Psoas muscle (tissue), 8 donors: ENCODE results near the gene VTI1B. TPM values are rescaled to one million over a fixed set of nuclear protein-coding genes. Genes with fewer than 3 reads are reported as not detected.
"Not testable (repeated sequence)": the region's sequence is repeated elsewhere in the genome, so short reads cannot be mapped to it uniquely, and the experiment has no call there.

ENCODE experiments used
- ATAC-seq, 4 donors: fragments of 200-7000 bp; cut with Tn5 transposase; one replicate each; pipeline ENCODE4 v1.9.1; 2020; ENCODE audit warnings: moderate library complexity in 3 of 4, mild to moderate bottlenecking in 2 of 4
- DNase-seq, 2 donors: peaks; one replicate each; pipeline ENCODE4 v3.0.0-alpha.2; 2020
- H3K27ac ChIP-seq: fragments of 200-600 bp; one replicate; pipeline ENCODE4 v1.8.0; 2022
- H3K27me3 ChIP-seq, 3 donors: fragments of 200-600 bp in 1 of 3; one replicate each; pipeline versions ENCODE4 v1.6.1 to v1.8.0; 2013 to 2022; ENCODE audit warnings: low read length in 2 of 3, mild to moderate bottlenecking in 2 of 3, moderate library complexity in 1 of 3; ENCODE audit not compliant: insufficient read depth in 3 of 3
- H3K36me3 ChIP-seq, 2 donors: fragments of 200-600 bp in 1 of 2; one replicate each; pipeline versions ENCODE4 v1.6.1 to v1.8.0; 2013 to 2022; ENCODE audit warnings: low read depth in 1 of 2, mild to moderate bottlenecking in 1 of 2, moderate library complexity in 1 of 2; ENCODE audit not compliant: insufficient read depth in 1 of 2
- H3K4me1 ChIP-seq: fragments of 200-600 bp; one replicate; pipeline ENCODE4 v1.8.0; 2022
- H3K4me3 ChIP-seq: fragments of 200-600 bp; one replicate; pipeline ENCODE4 v1.8.0; 2022; ENCODE audit warnings: mild to moderate bottlenecking
- H3K9me3 ChIP-seq: fragments of 200-600 bp; one replicate; pipeline ENCODE4 v1.8.0; 2022
- CTCF ChIP-seq: fragments of 200-600 bp; IDR thresholded peaks from one replicate; pipeline ENCODE4 v1.8.0; 2022; ENCODE audit warnings: antibody characterized with exemption
- WGBS, 3 donors: extraction: QIAGEN DNeasy Blood & Tissue Kit; methylation state at CpG; one replicate each; pipeline versions ENCODE4 v1.1.6 to v1.1.7; 2013; 5-methylcytosine and 5-hydroxymethylcytosine counted together
- intact Hi-C, 2 donors: fragments of 100-400 bp; cut with DNase I; formaldehyde crosslinking; loops; one replicate each; pipeline versions ENCODE4 v1.11.0 to v1.14.2; 2022
- polyA plus RNA-seq, 3 donors: library from polyadenylated mRNA; stranded (reverse); fragments of 200-250 nt; gene quantifications; one replicate each; pipeline ENCODE4 v1.2.3, GENCODE V29; 2013
- total RNA-seq, 4 donors: library from RNA; stranded (reverse); fragmentation: NEBNext Ultra II Directional in 2 of 4; extraction: Animal tissue kit (Norgen Biotek cat#: 25700) in 2 of 4; gene quantifications; one replicate each; pipeline versions ENCODE4 v1.2.1 to v1.2.4, GENCODE V29; 2021 to 2023
- donor health status: healthy with polysubstance abuse.
- donor health status: DM: no; HTN: no; CAD: no; lungs with moderate emphysema.
- donor health status: Bipolar disorder and iron deficiency.
- donor health status: healthy.
- donor health status: DM: yes; HTN: yes; CAD: no.
- donor health status: DM: no; HTN: no; CAD: no.
- donor health status: DM: no; HTN: no; CAD: no.
- donor health status: DM: yes; HTN: yes; CAD: no.

Gene VTI1B
- total and polyA plus RNA-seq, 7 donors = 61.3 to 110 (median 89.7) TPM

- DNase-seq (no peak), ATAC-seq (no peak)
- Histone ChIP-seq H3K27me3 (no peaks in the 10 kb centered on the region), H3K4me1 (peaks cover 5% of the 10 kb centered on the region), H3K27ac (no peak overlapping the region), H3K9me3 (no peaks in the 10 kb centered on the region), H3K36me3 (no peaks in the 10 kb centered on the region), H3K4me3 (no peak overlapping the region)
- no peak for TF ChIP-seq CTCF
- intact Hi-C loops = no loop called here
- 71 to 72% (median 71%) methylated on average over 5 of the region's 5 CpGs for WGBS, 3 donors
These were observed 71.4 kb downstream of the VTI1B start for GRCh38 chr14:67602995-67603545.

- ATAC-seq (no peak), DNase-seq (no peak)
- Histone ChIP-seq H3K27ac (no peak overlapping the region), H3K27me3 (no peaks in the 10 kb centered on the region), H3K36me3 (no peaks in the 10 kb centered on the region), H3K4me1 (peaks cover 5% of the 10 kb centered on the region), H3K4me3 (no peak overlapping the region), H3K9me3 (no peaks in the 10 kb centered on the region)
- intact Hi-C loops = no loop called here
- no peak for TF ChIP-seq CTCF
- 56 to 64% (median 60%) methylated on average over 7 of the region's 7 CpGs for WGBS, 3 donors
These were observed 72.4 kb downstream of the VTI1B start for GRCh38 chr14:67602076-67602475.

GRCh38 chr14:67600562-67600974, 73.9 kb downstream of the VTI1B start:
- Histone ChIP-seq H3K27ac (peak overlapping the region; percentile 93), H3K4me3 (peak overlapping the region; percentile 95)
- intact Hi-C loops, DNase-seq, H3K27me3 ChIP-seq, ATAC-seq, H3K36me3 ChIP-seq, H3K9me3 ChIP-seq, H3K4me1 ChIP-seq: not testable (repeated sequence)
- 83 to 87% (median 85%) methylated on average over 21 of the region's 21 CpGs for WGBS, 3 donors

- no peaks in the 10 kb centered on the region for H3K9me3 ChIP-seq
- ATAC-seq (peak; percentile 99), DNase-seq (peak; percentile 92 to 95)
- peaks cover 5% of the 10 kb centered on the region for H3K4me1 ChIP-seq
- H3K27ac ChIP-seq = peak within 1 kb of the TSS; percentile 93
- peak within 1 kb of the TSS; percentile 95 for H3K4me3 ChIP-seq
- intact Hi-C loops = no loop called here
- peak; percentile 63 for TF ChIP-seq CTCF
- H3K36me3 ChIP-seq = peaks cover 0 to 7% of the 10 kb centered on the region in 2 donors
- WGBS, 3 donors = 3 to 4% (median 3%) methylated on average over 75 to 77 of the region's 77 CpGs
- H3K27me3 ChIP-seq = no peaks in the 10 kb centered on the region
These were observed 74.5 kb downstream of the VTI1B start, which contains the start of gene PIGH for GRCh38 chr14:67599698-67600561. PIGH (minus strand) TSS chr14:67600268; CDS start chr14:67600203, 65 bp downstream.

Other genes starting within 250 kb of the VTI1B start
- 1 to 10 TPM in 1 of 4 donors, under 1 TPM in 3; 0.46 to 1.2 (median 0.72) TPM for gene TMEM229B, start 185.9 kb downstream of the VTI1B start, total RNA-seq
- gene TMEM229B, start 185.9 kb downstream of the VTI1B start, polyA plus RNA-seq = under 1 TPM; 0.14 to 0.52 (median 0.48) TPM
- 1 to 10 TPM; 1.1 to 4.5 (median 2.5) TPM for gene PLEKHH1, start 141.3 kb downstream of the VTI1B start, total RNA-seq
- 1 to 10 TPM; 1.4 to 3.4 (median 2.5) TPM for gene PLEKHH1, start 141.3 kb downstream of the VTI1B start, polyA plus RNA-seq
- gene PIGH, start 74.4 kb downstream of the VTI1B start, total RNA-seq = 10 to 100 TPM; 12.3 to 25.2 (median 18.0) TPM
- gene PIGH, start 74.4 kb downstream of the VTI1B start, polyA plus RNA-seq = 10 to 100 TPM; 32.3 to 50.6 (median 45.1) TPM
- 10 to 100 TPM in 2 of 4 donors, 1 to 10 TPM in 2; 1.3 to 19.3 (median 8.0) TPM for gene ARG2, start 54.7 kb downstream of the VTI1B start, total RNA-seq
- gene ARG2, start 54.7 kb downstream of the VTI1B start, polyA plus RNA-seq = 100 to 1,000 TPM in 1 of 3 donors, 10 to 100 TPM in 1, 1 to 10 TPM in 1; 9.2 to 133 (median 32.6) TPM
- gene RDH11, start 21.1 kb upstream of the VTI1B start, total RNA-seq = 10 to 100 TPM in 1 of 4 donors, 1 to 10 TPM in 3; 5.4 to 11.1 (median 7.9) TPM
- gene RDH11, start 21.1 kb upstream of the VTI1B start, polyA plus RNA-seq = 10 to 100 TPM in 1 of 3 donors, 1 to 10 TPM in 2; 7.7 to 15.6 (median 9.4) TPM
- gene RDH12, start 27.3 kb upstream of the VTI1B start, total RNA-seq = not detected
- gene RDH12, start 27.3 kb upstream of the VTI1B start, polyA plus RNA-seq = under 1 TPM in 1 of 3 donors, not detected in 2; 0.03 TPM
- 10 to 100 TPM; 14.9 to 18.7 (median 16.4) TPM for gene ZFYVE26, start 142.0 kb upstream of the VTI1B start, total RNA-seq
- gene ZFYVE26, start 142.0 kb upstream of the VTI1B start, polyA plus RNA-seq = 10 to 100 TPM in 1 of 3 donors, 1 to 10 TPM in 2; 3.9 to 11.3 (median 3.9) TPM
- 1 to 10 TPM; 2.2 to 7.2 (median 2.5) TPM for gene RAD51B, start 145.1 kb upstream of the VTI1B start, total RNA-seq
- gene RAD51B, start 145.1 kb upstream of the VTI1B start, polyA plus RNA-seq = 1 to 10 TPM in 2 of 3 donors, under 1 TPM in 1; 0.60 to 1.4 (median 1.3) TPM